ENCODE results near the gene YPEL4. TPM values are rescaled to one million over a fixed set of nuclear protein-coding genes. Genes with fewer than 3 reads are reported as not detected.

The YPEL4 gene
- total RNA-seq, 1 experiment from 2014 or later: not detected

- in situ Hi-C loops (cut with HindIII; ENCODE audit: low pct_unique_long_range_greater_than_20kb, low sequenced_read_pairs): no loop called here
These were observed 31.5 kb upstream of the YPEL4 start for GRCh38 chr11:57681168-57681567.

DNA sequence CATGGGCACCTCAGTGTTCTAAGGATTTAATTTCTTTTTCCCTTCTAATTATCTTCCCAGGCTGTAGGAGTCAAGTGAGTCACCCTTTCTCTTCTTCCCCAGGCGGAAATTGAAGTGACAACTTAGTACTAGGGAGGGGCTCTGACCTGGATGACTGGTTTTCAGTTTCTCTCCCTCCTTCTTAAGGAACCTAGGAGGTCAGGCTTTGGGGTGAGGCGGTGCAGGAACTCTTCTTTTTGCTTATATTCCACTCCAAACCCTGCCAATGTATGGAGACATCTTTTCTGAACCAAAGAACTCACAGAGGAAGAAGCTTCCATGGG is 30.8 kb upstream of the YPEL4 start:
- Histone ChIP-seq H3K27ac (ENCODE audit: low read length) (no peak overlapping the region), H3K27me3 (ENCODE audit: control insufficient read depth, insufficient read depth, low read length) (no peaks in the 10 kb centered on the region), H3K4me3 (ENCODE audit: low read depth in 2 of 2, low read length in 2 of 2) (no peak overlapping the region), H3K9me3 (ENCODE audit: control insufficient read depth, insufficient read depth, low read depth, low read length) (no peaks in the 10 kb centered on the region), H3K36me3 (ENCODE audit: control insufficient read depth, insufficient read depth, low read length) (peaks cover 16% of the 10 kb centered on the region), H3K4me1 (ENCODE audit: control insufficient read depth, insufficient read depth, low read length) (no peaks in the 10 kb centered on the region)
- DNase-seq (ENCODE audit: low read depth, low spot score) (no peak), ATAC-seq (no peak)
- POLR2A ChIA-PET: no interaction called here
- in situ Hi-C loops (cut with HindIII; ENCODE audit: low pct_unique_long_range_greater_than_20kb, low sequenced_read_pairs) (no loop called here), intact Hi-C loops (cut with micrococcal nuclease; ENCODE audit: unreplicated experiment) (no loop called here)
- CTCF ChIA-PET: no interaction called here
- TSS peak; percentile 28 for BruUV-seq (replicated peaks)
- TF ChIP-seq CTCF (IDR thresholded peaks at IDR 0.05) (no peak), SIN3A (IDR thresholded peaks at IDR 0.05; ENCODE audit: borderline replicate concordance, insufficient read depth, low read depth, low read length) (no peak), REST (IDR thresholded peaks at IDR 0.05; ENCODE audit: insufficient read depth in 1 of 2, low read depth in 2 of 2, low read length in 1 of 2) (no peak), POLR2AphosphoS5 (IDR thresholded peaks at IDR 0.05; ENCODE audit: low read depth, low read length) (no peak), TCF7L2 (IDR thresholded peaks at IDR 0.05; ENCODE audit: low read depth, low read length) (no peak)

More at GRCh38 chr11:57681168-57681567, 31.5 kb upstream of the YPEL4 start:
- ChIA-PET CTCF (no interaction called here), POLR2A (no interaction called here)
- Histone ChIP-seq H3K27ac (ENCODE audit: low read length) (no peak overlapping the region), H3K4me3 (ENCODE audit: low read depth in 2 of 2, low read length in 2 of 2) (no peak overlapping the region), H3K9me3 (ENCODE audit: control insufficient read depth, insufficient read depth, low read depth, low read length) (no peaks in the 10 kb centered on the region), H3K36me3 (ENCODE audit: control insufficient read depth, insufficient read depth, low read length) (peaks cover 13% of the 10 kb centered on the region), H3K4me1 (ENCODE audit: control insufficient read depth, insufficient read depth, low read length) (no peaks in the 10 kb centered on the region), H3K27me3 (ENCODE audit: control insufficient read depth, insufficient read depth, low read length) (no peaks in the 10 kb centered on the region)
- DNase-seq (ENCODE audit: low read depth, low spot score): no peak
- no peak for ATAC-seq
- BruUV-seq (replicated peaks): no TSS peak
- TF ChIP-seq REST (IDR thresholded peaks at IDR 0.05; ENCODE audit: insufficient read depth in 1 of 2, low read depth in 2 of 2, low read length in 1 of 2) (no peak), SIN3A (IDR thresholded peaks at IDR 0.05; ENCODE audit: borderline replicate concordance, insufficient read depth, low read depth, low read length) (no peak), CTCF (IDR thresholded peaks at IDR 0.05) (no peak)
- intact Hi-C loops (cut with micrococcal nuclease; ENCODE audit: unreplicated experiment): no loop called here
